CD1c-positive myeloid dendritic cell (primary cell): ENCODE data around the gene DENND1A.

ENCODE experiments used
- DNase-seq: peaks from one replicate; pipeline ENCODE4 v3.0.0-alpha.2; 2016; ENCODE audit errors: extremely low spot score

The DENND1A gene

GRCh38 chr9:123684393-123685149 lies 245.4 kb downstream of the DENND1A start:
- no peak for DNase-seq

- DNase-seq: no peak
Observed at GRCh38 chr9:123682746-123683145, 247.2 kb downstream of the DENND1A start.

GRCh38 chr9:123680352-123680751 lies 249.6 kb downstream of the DENND1A start:
- DNase-seq: no peak

- DNase-seq: no peak
Observed at GRCh38 chr9:123679330-123679987, 250.5 kb downstream of the DENND1A start.

GRCh38 chr9:123678878-123679329 lies 251.0 kb downstream of the DENND1A start:
- no peak for DNase-seq

GRCh38 chr9:123678038-123678877 lies 251.7 kb downstream of the DENND1A start:
- DNase-seq: no peak

- DNase-seq: no peak
Observed at GRCh38 chr9:123676869-123677268, 253.1 kb downstream of the DENND1A start.

- no peak for DNase-seq
Observed at GRCh38 chr9:123669346-123669745, 260.6 kb downstream of the DENND1A start.

- DNase-seq: no peak
Observed at GRCh38 chr9:123663529-123663928, 266.4 kb downstream of the DENND1A start.

- DNase-seq: peak; percentile 35
Observed at GRCh38 chr9:123662057-123662776, 267.7 kb downstream of the DENND1A start.

- no peak for DNase-seq
Observed at GRCh38 chr9:123660691-123661466, 269.0 kb downstream of the DENND1A start.

GRCh38 chr9:123659358-123659757 lies 270.6 kb downstream of the DENND1A start:
- no peak for DNase-seq

- DNase-seq: no peak
Observed at GRCh38 chr9:123658792-123659191, 271.1 kb downstream of the DENND1A start.

GRCh38 chr9:123657941-123658340 lies 272.0 kb downstream of the DENND1A start:
- no peak for DNase-seq

- DNase-seq: no peak
Observed at GRCh38 chr9:123657099-123657498, 272.8 kb downstream of the DENND1A start.

- DNase-seq: no peak
Observed at GRCh38 chr9:123656565-123656964, 273.4 kb downstream of the DENND1A start.

GRCh38 chr9:123655681-123656423 lies 274.1 kb downstream of the DENND1A start:
- DNase-seq: no peak

- DNase-seq: no peak
Observed at GRCh38 chr9:123654994-123655637, 274.8 kb downstream of the DENND1A start.

- DNase-seq: no peak
Observed at GRCh38 chr9:123654218-123654993, 275.5 kb downstream of the DENND1A start.
